Measurements from ENCODE around the gene AAR2.

AAR2 gene

DNA sequence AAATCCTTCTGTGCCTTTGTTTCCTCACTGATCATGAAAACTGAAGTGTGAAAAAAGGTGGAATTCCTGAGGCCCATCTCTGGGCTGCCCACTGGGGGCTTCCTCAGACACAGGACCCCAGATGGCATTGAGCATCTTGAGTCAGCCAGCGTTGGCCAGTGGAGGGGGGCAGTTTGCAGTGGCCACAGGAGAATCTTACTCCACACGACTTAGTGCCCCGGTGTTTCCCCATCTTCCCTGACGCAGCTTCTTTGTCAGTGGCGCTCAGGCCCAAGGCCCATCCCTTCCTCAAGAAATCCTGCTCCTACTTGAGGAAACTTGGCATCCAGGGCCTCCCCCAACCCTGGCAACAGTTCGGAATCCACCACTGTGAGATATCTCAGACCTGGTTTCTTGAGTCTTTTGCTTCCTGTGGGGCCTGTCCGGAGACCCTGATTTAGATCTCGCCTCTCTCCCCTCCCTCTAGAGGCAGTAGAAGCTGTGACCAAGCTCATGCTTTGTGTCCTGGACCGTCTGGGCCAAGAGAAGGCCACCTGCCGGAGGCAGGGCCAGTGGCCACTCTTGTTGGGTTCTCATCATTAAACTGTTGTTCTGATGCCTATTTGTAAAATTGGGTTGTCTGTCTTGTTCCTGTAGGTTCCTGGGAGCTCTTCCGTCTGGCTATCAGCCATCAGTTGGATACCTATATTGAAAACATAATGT, 49.6 kb downstream of the AAR2 start:
- no peak for DNase-seq

GRCh38 chr20:36297656-36298055, 61.4 kb downstream of the AAR2 start:
- no peak for DNase-seq

DNA sequence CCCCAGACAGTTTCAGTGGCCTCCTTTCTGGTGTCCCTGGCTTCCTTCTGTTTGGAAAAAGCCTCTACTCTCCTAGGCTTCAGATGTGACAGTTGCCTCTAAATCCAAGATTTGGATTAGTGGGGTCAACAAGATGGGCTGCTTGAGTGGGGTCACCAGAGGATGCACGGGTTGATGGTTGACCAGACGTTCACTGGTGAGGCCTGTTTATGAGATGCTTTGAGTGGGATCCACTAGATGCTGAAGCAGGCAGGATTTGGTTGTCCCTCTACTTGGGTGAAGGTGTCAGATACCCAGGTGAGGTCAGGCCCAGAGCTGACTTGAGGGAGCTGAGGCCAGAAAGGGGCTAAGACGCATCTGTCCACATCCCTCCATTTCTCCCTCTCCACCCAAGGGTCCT, 61.8 kb downstream of the AAR2 start:
- DNase-seq: no peak

- no peak for DNase-seq
Measured at GRCh38 chr20:36298795-36299339, 62.6 kb downstream of the AAR2 start.

GRCh38 chr20:36299459-36299858, 63.2 kb downstream of the AAR2 start:
- DNase-seq: no peak

DNA sequence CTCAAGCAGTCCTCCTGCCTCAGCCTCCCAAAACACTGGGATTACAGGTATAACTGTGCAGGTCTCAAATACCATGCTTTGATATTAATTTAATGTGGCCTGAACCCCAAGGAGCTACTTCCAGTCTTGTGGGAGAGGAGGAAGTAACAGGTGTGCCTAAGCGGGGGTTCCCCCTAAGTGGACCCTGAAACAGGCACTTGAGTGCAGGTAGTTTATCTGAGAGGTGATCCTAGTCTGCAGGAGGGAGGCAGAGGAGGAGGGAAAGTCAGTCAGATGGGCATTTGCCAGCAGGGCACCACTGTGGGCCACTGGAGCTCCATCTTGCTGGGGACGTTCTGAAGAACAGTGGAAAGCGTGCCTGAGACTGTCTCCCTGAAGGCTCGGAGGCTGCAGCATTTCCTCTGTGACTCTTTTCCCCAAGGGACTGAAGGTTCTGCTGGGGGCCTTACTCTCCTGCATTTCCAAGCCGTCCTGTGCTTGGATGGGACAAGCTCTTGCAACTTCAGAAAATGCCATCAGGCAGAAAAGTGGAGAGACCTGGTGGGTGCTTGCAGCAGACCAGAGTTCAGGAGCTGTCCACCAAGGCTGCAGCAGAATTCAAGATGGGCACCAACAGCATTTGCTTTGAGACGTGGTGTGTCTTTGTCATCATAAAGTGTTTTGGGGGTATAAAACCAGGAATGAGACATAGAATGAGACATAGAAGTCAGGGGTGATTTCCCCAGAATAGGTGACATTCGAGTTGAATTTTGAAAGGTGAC, 65.3 kb downstream of the AAR2 start:
- no peak for DNase-seq

DNA sequence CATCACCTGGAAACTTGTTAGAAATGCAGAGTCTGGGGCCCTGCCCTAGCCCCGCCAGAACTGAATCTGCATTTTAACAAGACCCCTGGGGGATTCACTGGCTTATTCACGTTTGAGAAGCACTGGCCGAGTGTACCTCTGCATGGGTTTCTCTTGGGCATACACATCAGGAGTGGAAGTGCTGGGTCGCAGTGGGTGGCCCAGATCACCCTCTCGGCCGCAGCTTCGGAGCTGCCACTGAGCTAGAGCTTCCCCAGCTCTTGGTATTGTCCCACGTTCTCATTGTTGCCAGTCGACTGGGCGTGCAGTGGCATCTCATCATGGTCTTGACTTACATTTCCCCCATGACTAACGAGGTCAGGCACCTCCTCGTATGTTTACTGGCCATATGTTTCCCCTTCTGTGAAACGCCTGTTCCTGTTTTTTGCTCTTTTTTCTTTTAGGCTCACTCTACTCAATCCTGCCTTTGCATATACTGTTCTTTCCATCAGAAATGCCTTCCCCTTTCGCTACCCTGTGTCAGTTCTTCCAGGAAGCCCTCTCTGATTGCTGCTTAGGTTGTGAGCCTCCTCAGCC, 66.8 kb downstream of the AAR2 start:
- DNase-seq: no peak

DNA sequence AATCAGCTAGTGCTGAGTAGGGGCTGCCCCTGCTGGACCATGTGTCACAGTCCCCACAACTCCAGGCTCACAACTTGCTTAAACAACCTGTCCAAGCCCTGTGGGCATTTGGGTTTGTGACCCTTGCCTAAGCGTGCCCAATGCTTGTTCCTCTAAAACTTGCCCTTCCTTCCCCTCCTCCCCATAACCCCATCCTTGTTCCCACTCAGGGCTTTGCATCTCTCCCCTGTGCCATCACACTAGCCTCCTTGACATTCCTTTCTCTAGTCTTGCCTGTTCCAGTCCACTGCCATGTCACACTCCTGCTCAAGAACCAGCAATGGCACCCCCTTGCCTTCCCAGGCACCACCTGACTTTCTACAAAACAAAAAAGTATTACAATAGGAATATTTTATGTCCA, 67.6 kb downstream of the AAR2 start:
- no peak for DNase-seq

GRCh38 chr20:36304786-36305495, 68.7 kb downstream of the AAR2 start:
- DNase-seq: no peak

DNA sequence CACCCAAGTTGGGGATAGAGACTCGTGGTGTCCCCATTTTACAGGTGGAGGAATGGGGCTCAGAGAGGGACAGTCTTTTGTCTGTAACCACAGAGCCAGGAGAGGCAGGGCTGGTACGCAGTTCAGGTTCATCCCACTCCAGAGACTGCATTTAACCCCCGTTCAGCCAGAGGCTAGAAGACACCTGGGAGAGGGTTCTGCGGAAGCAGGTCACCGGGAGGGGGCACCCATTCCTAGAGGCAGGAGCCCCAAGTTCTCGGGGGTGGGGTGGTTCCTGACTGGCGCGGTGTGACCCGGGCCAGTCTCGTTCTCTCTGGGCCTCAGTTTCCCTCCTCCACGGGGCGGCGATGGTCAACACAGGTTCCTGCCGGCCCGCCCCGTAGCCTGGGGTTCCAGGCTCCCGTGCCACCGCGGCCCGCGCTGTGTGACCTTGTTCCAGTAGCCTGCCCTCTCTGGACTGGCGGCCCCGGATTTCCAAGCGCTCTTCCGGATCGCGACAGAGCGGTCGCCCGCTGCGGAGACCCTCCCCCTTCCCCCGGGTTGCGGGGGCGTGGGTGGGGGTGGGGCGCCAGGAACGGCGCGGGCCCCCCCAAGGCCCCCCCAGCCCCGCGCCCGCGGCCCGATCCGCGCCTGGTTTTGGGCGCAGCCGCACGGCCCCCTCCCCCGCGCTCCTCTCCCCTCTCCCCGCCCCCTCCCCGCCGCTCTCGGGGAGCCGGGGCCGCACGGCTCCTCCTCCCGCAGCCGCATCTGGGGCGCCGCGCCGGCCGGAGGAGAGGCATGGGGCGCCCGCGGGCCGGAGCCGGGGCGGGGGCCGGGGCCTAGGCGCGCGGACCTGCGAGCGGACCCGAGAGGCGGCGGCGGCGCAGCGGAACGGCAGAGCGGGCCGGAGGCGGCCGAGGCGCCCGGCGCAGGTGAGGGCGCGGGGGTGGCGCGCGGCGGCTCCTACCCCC, 69.6 kb downstream of the AAR2 start, which contains the start of gene DLGAP4:
DLGAP4 (plus strand) TSS at position 738 of the 950 bp plus-strand sequence. CDS start 125,379 bp downstream, outside the sequence.
- DNase-seq: no peak
